Measurements from ENCODE around the gene DGKI. TPM values are rescaled to one million over a fixed set of nuclear protein-coding genes. Genes with fewer than 3 reads are reported as not detected.
A peak's percentile ranks its signal among the peaks of the same experiment; 100 is the strongest.

The DGKI gene
- total RNA-seq, 1 experiment from 2014 or later = 4.0 TPM

- DNase-seq (ENCODE audit: low read depth) = no peak
These were observed 302.2 kb downstream of the DGKI start for GRCh38 chr7:137544453-137545058.

GRCh38 chr7:137539111-137539715 lies 307.6 kb downstream of the DGKI start:
- peak; percentile 89 for DNase-seq (ENCODE audit: low read depth)

GRCh38 chr7:137538361-137538762 lies 308.4 kb downstream of the DGKI start:
- DNase-seq (ENCODE audit: low read depth) = peak; percentile 80

GRCh38 chr7:137535579-137535978 lies 311.2 kb downstream of the DGKI start:
- DNase-seq (ENCODE audit: low read depth) = no peak

GRCh38 chr7:137531671-137532070 lies 315.1 kb downstream of the DGKI start:
- DNase-seq (ENCODE audit: low read depth) = no peak

- no peak for DNase-seq (ENCODE audit: low read depth)
These were observed 319.1 kb downstream of the DGKI start for GRCh38 chr7:137527634-137528033.

- no peak for DNase-seq (ENCODE audit: low read depth)
These were observed 323.6 kb downstream of the DGKI start for GRCh38 chr7:137523171-137523570.

- no peak for DNase-seq (ENCODE audit: low read depth)
These were observed 325.3 kb downstream of the DGKI start for GRCh38 chr7:137521451-137521850.

- peak; percentile 67 for DNase-seq (ENCODE audit: low read depth)
These were observed 326.8 kb downstream of the DGKI start for GRCh38 chr7:137519947-137520346.

GRCh38 chr7:137519181-137519691 lies 327.5 kb downstream of the DGKI start:
- DNase-seq (ENCODE audit: low read depth) = peak; percentile 46

GRCh38 chr7:137513091-137513490 lies 333.7 kb downstream of the DGKI start:
- no peak for DNase-seq (ENCODE audit: low read depth)

DNA sequence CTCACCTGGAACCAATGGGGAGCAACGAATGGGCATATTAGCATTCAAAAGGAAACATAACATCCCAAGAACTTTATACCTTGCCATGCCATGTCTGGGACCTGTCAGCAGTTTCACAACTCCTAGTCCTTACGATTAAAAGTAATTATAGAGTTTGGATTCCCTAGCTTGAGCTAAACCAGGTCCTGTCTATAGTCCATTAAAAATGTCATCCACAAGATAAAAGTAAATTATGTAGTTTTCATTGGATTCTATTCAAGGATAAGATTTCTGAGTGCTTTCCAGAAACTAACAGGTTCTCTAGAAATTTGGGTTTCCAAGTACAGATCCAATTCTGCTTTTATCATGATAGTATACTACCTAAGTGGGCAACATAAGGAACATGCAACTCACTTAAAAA lies 339.7 kb downstream of the DGKI start:
- no peak for DNase-seq (ENCODE audit: low read depth)

GRCh38 chr7:137506031-137506430 lies 340.7 kb downstream of the DGKI start:
- DNase-seq (ENCODE audit: low read depth) = no peak

GRCh38 chr7:137501562-137501961 lies 345.2 kb downstream of the DGKI start:
- DNase-seq (ENCODE audit: low read depth) = peak; percentile 63

GRCh38 chr7:137492889-137493288 lies 353.9 kb downstream of the DGKI start:
- no peak for DNase-seq (ENCODE audit: low read depth)

- no peak for DNase-seq (ENCODE audit: low read depth)
These were observed 356.9 kb downstream of the DGKI start for GRCh38 chr7:137489880-137490279.

GRCh38 chr7:137488038-137488437 lies 358.7 kb downstream of the DGKI start:
- peak; percentile 7 for DNase-seq (ENCODE audit: low read depth)

GRCh38 chr7:137485818-137486217 lies 361.0 kb downstream of the DGKI start:
- no peak for DNase-seq (ENCODE audit: low read depth)

DNA sequence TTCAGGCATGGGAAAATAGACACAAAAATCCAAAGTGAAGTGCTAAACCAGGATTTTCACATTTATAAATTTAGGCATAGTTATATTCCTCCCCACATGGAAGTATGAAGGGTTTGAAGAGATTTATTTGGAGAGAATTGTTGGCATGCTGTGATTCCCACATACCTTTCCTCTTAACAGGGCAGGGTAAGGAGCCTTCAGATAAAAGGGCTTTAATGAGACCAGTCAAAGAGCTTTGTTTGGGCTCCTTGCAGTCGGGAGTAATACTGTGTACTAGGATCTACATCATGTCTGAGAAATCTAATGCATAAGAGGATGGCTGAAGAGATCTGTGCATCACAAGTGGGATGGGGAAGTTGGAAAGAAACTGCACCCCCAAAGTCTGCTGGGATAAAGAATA lies 362.4 kb downstream of the DGKI start:
- no peak for DNase-seq (ENCODE audit: low read depth)

DNA sequence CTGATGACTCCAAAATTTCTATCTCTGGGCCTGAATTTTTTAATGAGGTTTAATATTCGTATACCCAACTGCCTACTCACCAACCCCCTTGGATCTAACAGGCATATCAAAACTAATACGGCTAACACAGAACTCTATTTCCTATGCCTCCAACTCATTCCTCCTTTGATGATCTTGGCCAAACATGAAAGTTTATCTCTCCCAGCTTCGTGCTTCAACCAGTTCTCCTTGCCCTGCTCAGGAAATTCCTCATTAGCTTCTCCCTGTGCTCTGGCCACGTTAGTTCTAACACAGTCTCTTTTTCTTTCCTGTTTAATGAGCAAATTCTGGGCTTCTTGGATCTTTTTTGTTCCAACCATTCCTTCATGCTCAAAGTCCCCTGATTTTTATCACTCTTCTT lies 364.3 kb downstream of the DGKI start:
- no peak for DNase-seq (ENCODE audit: low read depth)

DNA sequence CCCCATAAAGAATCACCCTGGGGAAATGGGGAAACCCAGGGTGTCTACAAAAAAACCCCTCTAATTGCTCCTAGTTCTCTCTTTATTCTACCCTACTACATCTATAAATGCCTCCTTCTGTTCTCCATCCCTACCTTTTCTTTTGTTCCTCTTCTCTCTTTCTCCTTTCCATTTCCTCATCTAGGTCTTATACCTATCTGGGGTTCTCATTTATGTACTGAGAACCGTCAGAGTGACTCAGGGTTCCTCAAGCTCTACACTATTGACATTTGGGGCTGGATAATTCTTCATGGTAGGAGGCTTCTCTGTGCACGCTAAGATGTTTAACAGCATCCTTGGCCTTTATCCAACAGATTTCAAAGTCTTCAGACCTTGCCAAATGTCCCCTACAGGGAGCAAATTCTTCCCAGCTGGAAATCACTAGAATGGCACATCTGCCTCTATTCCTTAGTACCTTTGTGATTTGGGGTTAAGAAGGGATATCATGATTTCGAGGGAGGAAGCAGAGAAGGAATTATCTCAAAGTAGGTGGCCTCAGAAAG lies 365.9 kb downstream of the DGKI start:
- DNase-seq (ENCODE audit: low read depth) = peak; percentile 19

DNA sequence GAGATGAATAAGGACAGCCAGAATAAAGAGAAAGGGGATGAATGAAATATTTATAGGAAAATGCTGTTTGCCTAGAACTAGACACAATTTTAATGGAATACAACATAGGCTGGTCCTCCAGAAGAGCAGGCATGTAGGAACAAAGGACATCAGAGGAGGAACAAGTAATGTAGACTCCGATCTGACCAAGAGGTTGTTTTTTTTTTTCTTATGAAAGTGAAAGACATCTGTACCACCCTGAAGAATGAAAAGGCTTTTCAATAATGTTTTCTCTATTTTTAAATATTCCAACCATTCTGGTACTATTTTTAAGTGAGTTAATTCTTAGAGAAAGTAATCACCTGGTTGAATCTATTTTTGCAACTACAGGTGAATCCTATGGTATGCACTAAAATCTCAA lies 366.4 kb downstream of the DGKI start:
- no peak for DNase-seq (ENCODE audit: low read depth)

- DNase-seq (ENCODE audit: low read depth) = no peak
These were observed 369.8 kb downstream of the DGKI start for GRCh38 chr7:137476937-137477336.

All from RPMI7951 (cell line).